ENCODE results near the gene BCL2A1. TPM values are rescaled to one million over a fixed set of nuclear protein-coding genes. Genes with fewer than 3 reads are reported as not detected.
"Not testable (repeated sequence)": the region's sequence is repeated elsewhere in the genome, so short reads cannot be mapped to it uniquely, and the experiment has no call there.

Gene BCL2A1
- total RNA-seq (ENCODE audit: unreplicated experiment): not detected
- long read RNA-seq: 0 reads

GRCh38 chr15:79970624-79971434 lies at the start of gene BCL2A1:
Gene BCL2A1 (minus strand): TSS chr15:79971196. CDS start chr15:79971119, 77 bp downstream.
- H3K4me3 Mint-ChIP-seq (ENCODE audit: unreplicated experiment): no peak within 1 kb of the TSS
- TF ChIP-seq, protein P1, sequence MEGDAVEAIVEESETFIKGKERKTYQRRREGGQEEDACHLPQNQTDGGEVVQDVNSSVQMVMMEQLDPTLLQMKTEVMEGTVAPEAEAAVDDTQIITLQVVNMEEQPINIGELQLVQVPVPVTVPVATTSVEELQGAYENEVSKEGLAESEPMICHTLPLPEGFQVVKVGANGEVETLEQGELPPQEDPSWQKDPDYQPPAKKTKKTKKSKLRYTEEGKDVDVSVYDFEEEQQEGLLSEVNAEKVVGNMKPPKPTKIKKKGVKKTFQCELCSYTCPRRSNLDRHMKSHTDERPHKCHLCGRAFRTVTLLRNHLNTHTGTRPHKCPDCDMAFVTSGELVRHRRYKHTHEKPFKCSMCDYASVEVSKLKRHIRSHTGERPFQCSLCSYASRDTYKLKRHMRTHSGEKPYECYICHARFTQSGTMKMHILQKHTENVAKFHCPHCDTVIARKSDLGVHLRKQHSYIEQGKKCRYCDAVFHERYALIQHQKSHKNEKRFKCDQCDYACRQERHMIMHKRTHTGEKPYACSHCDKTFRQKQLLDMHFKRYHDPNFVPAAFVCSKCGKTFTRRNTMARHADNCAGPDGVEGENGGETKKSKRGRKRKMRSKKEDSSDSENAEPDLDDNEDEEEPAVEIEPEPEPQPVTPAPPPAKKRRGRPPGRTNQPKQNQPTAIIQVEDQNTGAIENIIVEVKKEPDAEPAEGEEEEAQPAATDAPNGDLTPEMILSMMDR (IDR thresholded peaks at IDR 0.05; ENCODE audit: partially characterized antibody, unreplicated experiment): no peak
- no peak within 1 kb of the TSS for H3K27ac Mint-ChIP-seq (ENCODE audit: unreplicated experiment)
- H3K27me3 Mint-ChIP-seq (ENCODE audit: unreplicated experiment): no peaks in the 10 kb centered on the region
- no peaks in the 10 kb centered on the region for H3K9me3 Mint-ChIP-seq (ENCODE audit: unreplicated experiment)
- DNase-seq: no peak
- H3K4me1 Mint-ChIP-seq (ENCODE audit: low read depth, unreplicated experiment): peaks cover 2% of the 10 kb centered on the region
- no peaks in the 10 kb centered on the region for H3K36me3 Mint-ChIP-seq (ENCODE audit: unreplicated experiment)

- Mint-ChIP-seq H3K36me3 (ENCODE audit: unreplicated experiment) (no peaks in the 10 kb centered on the region), H3K27ac (ENCODE audit: unreplicated experiment) (no peak overlapping the region), H3K27me3 (ENCODE audit: unreplicated experiment) (peaks cover 3% of the 10 kb centered on the region), H3K9me3 (ENCODE audit: unreplicated experiment) (peaks cover 3% of the 10 kb centered on the region), H3K4me1 (ENCODE audit: low read depth, unreplicated experiment) (no peaks in the 10 kb centered on the region), H3K4me3 (ENCODE audit: unreplicated experiment) (no peak overlapping the region)
- no peak for DNase-seq
- TF ChIP-seq, protein P1 (IDR thresholded peaks at IDR 0.05; ENCODE audit: partially characterized antibody, unreplicated experiment): no peak
Observed at GRCh38 chr15:80020731-80021130, 49.7 kb upstream of the BCL2A1 start.

GRCh38 chr15:80020149-80020548 lies 49.2 kb upstream of the BCL2A1 start:
- not testable (repeated sequence) for H3K27ac Mint-ChIP-seq (ENCODE audit: unreplicated experiment); H3K4me3 Mint-ChIP-seq (ENCODE audit: unreplicated experiment); DNase-seq; H3K9me3 Mint-ChIP-seq (ENCODE audit: unreplicated experiment); H3K36me3 Mint-ChIP-seq (ENCODE audit: unreplicated experiment); H3K27me3 Mint-ChIP-seq (ENCODE audit: unreplicated experiment); H3K4me1 Mint-ChIP-seq (ENCODE audit: low read depth, unreplicated experiment)

- no peak overlapping the region for H3K27ac Mint-ChIP-seq (ENCODE audit: unreplicated experiment)
- peaks cover 3% of the 10 kb centered on the region for H3K9me3 Mint-ChIP-seq (ENCODE audit: unreplicated experiment)
- H3K4me3 Mint-ChIP-seq (ENCODE audit: unreplicated experiment): no peak overlapping the region
- H3K27me3 Mint-ChIP-seq (ENCODE audit: unreplicated experiment): no peaks in the 10 kb centered on the region
- no peak for DNase-seq
- no peaks in the 10 kb centered on the region for H3K36me3 Mint-ChIP-seq (ENCODE audit: unreplicated experiment)
- TF ChIP-seq, protein P1 (IDR thresholded peaks at IDR 0.05; ENCODE audit: partially characterized antibody, unreplicated experiment): no peak
- no peaks in the 10 kb centered on the region for H3K4me1 Mint-ChIP-seq (ENCODE audit: low read depth, unreplicated experiment)
Observed at GRCh38 chr15:80019168-80019745, 48.3 kb upstream of the BCL2A1 start.

DNA sequence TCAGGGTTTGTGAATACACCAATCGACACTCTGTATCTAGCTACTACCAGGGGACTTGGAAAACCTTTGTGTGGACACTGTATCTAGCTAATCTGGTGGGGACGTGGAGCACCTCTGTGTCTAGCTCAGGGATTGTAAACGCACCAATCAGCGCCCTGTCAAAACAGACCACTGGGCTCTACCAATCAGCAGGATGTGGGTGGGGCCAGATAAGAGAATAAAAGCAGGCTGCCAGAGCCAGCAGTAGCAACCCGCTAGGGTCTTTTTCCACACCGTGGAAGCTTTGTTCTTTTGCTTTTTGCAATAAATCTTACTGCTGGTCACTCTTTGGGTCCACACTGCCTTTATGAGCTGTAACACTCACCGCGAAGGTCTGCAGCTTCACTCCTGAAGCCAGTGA lies 46.1 kb upstream of the BCL2A1 start:
- H3K4me3 Mint-ChIP-seq (ENCODE audit: unreplicated experiment); H3K27ac Mint-ChIP-seq (ENCODE audit: unreplicated experiment); H3K4me1 Mint-ChIP-seq (ENCODE audit: low read depth, unreplicated experiment); H3K27me3 Mint-ChIP-seq (ENCODE audit: unreplicated experiment); DNase-seq; H3K36me3 Mint-ChIP-seq (ENCODE audit: unreplicated experiment); H3K9me3 Mint-ChIP-seq (ENCODE audit: unreplicated experiment): not testable (repeated sequence)

DNA sequence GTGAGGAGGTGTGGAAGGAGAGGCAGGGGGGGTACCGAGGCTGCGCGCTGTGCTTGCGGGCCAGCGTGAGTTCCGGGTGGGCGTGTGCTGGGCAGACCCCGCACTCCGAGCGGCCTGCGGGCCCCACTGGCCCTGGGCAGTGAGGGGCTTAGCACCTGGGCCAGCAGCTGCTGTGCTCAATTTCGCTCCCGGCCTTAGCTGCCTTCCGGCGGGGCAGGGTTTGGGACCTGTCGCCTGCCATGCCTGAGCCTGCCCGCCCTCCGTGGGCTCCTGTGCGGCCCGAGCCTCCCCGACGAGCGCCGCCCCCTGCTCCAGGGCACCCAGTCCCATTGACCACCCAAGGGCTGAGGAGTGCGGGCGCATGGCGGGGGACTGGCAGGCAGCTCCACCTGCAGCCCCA lies 45.5 kb upstream of the BCL2A1 start:
- not testable (repeated sequence) for H3K27ac Mint-ChIP-seq (ENCODE audit: unreplicated experiment); DNase-seq; H3K27me3 Mint-ChIP-seq (ENCODE audit: unreplicated experiment); H3K4me3 Mint-ChIP-seq (ENCODE audit: unreplicated experiment); H3K36me3 Mint-ChIP-seq (ENCODE audit: unreplicated experiment); H3K9me3 Mint-ChIP-seq (ENCODE audit: unreplicated experiment); H3K4me1 Mint-ChIP-seq (ENCODE audit: low read depth, unreplicated experiment)
